Measurements from ENCODE around the gene ARHGEF28.

Gene ARHGEF28

GRCh38 chr5:73822989-73823339, 197.0 kb downstream of the ARHGEF28 start:
- WGBS (ENCODE audit: extremely low coverage, insufficient coverage, insufficient read length) = no CpG with 5 or more reads among the region's 4 CpGs
- no peak overlapping the region for H3K4me2 ChIP-seq (ENCODE audit: low read length)
- DNase-seq = no peak
- no peak overlapping the region for H2BK120ac ChIP-seq (ENCODE audit: insufficient read depth, low read length, poor library complexity)
- no peak overlapping the region for H2BK12ac ChIP-seq (ENCODE audit: low read length)
- no peaks in the 10 kb centered on the region for H3K79me2 ChIP-seq (ENCODE audit: control insufficient read depth, insufficient read depth, low read length, poor library complexity)
- no peak overlapping the region for H3K18ac ChIP-seq (ENCODE audit: low read length)
- H3K79me1 ChIP-seq (ENCODE audit: low read length) = no peaks in the 10 kb centered on the region
- H3K4me1 ChIP-seq (ENCODE audit: control insufficient read depth in 1 of 2, insufficient read depth in 2 of 2, low read length in 2 of 2) = no peaks in the 10 kb centered on the region
- no peak overlapping the region for H3K23ac ChIP-seq (ENCODE audit: low read length)
- no peak overlapping the region for H2BK5ac ChIP-seq (ENCODE audit: low read depth, low read length, poor library complexity)
- H3K14ac ChIP-seq (ENCODE audit: low read length) = no peak overlapping the region
- no peak overlapping the region for H4K8ac ChIP-seq (ENCODE audit: low read depth, low read length)
- H3K27me3 ChIP-seq (ENCODE audit: insufficient read depth, low read length) = no peaks in the 10 kb centered on the region
- no peak overlapping the region for H4K12ac ChIP-seq (ENCODE audit: low read depth, low read length)
- no peaks in the 10 kb centered on the region for H3K36me3 ChIP-seq (ENCODE audit: control insufficient read depth in 1 of 2, insufficient read depth in 2 of 2, low read length in 2 of 2)
- H3K4me3 ChIP-seq (ENCODE audit: low read depth, low read length) = no peak overlapping the region
- H3K4ac ChIP-seq (ENCODE audit: low read depth, low read length) = no peak overlapping the region
- no peak overlapping the region for H4K91ac ChIP-seq (ENCODE audit: low read depth, low read length)
- H2AK5ac ChIP-seq (ENCODE audit: low read length) = no peak overlapping the region
- H2AFZ ChIP-seq (ENCODE audit: insufficient read depth, low read length, poor library complexity) = no peak overlapping the region
- H3K9me3 ChIP-seq (ENCODE audit: insufficient read depth, low read depth, low read length) = peaks cover 2% of the 10 kb centered on the region
- H3K9ac ChIP-seq (ENCODE audit: low read length) = no peak overlapping the region
- no peak overlapping the region for H3K27ac ChIP-seq (ENCODE audit: low read depth, low read length)

- Histone ChIP-seq H3K23ac (ENCODE audit: low read length) (no peak overlapping the region), H2BK12ac (ENCODE audit: low read length) (no peak overlapping the region), H2BK5ac (ENCODE audit: low read depth, low read length, poor library complexity) (no peak overlapping the region), H4K91ac (ENCODE audit: low read depth, low read length) (no peak overlapping the region), H4K12ac (ENCODE audit: low read depth, low read length) (no peak overlapping the region), H3K9me3 (ENCODE audit: insufficient read depth, low read depth, low read length) (peaks cover 2% of the 10 kb centered on the region), H2AK5ac (ENCODE audit: low read length) (no peak overlapping the region), H3K4me3 (ENCODE audit: low read depth, low read length) (no peak overlapping the region), H2BK120ac (ENCODE audit: insufficient read depth, low read length, poor library complexity) (no peak overlapping the region), H4K8ac (ENCODE audit: low read depth, low read length) (no peak overlapping the region), H3K27ac (ENCODE audit: low read depth, low read length) (no peak overlapping the region), H3K4me2 (ENCODE audit: low read length) (no peak overlapping the region), H3K79me1 (ENCODE audit: low read length) (no peaks in the 10 kb centered on the region), H2AFZ (ENCODE audit: insufficient read depth, low read length, poor library complexity) (no peak overlapping the region), H3K18ac (ENCODE audit: low read length) (no peak overlapping the region), H3K9ac (ENCODE audit: low read length) (no peak overlapping the region), H3K36me3 (ENCODE audit: control insufficient read depth in 1 of 2, insufficient read depth in 2 of 2, low read length in 2 of 2) (no peaks in the 10 kb centered on the region), H3K4ac (ENCODE audit: low read depth, low read length) (no peak overlapping the region), H3K27me3 (ENCODE audit: insufficient read depth, low read length) (no peaks in the 10 kb centered on the region), H3K4me1 (ENCODE audit: control insufficient read depth in 1 of 2, insufficient read depth in 2 of 2, low read length in 2 of 2) (no peaks in the 10 kb centered on the region), H3K79me2 (ENCODE audit: control insufficient read depth, insufficient read depth, low read length, poor library complexity) (no peaks in the 10 kb centered on the region), H3K14ac (ENCODE audit: low read length) (no peak overlapping the region)
- no CpG with 5 or more reads among the region's 1 CpG for WGBS (ENCODE audit: extremely low coverage, insufficient coverage, insufficient read length)
- DNase-seq = no peak
Observed at GRCh38 chr5:73823508-73823925, 197.5 kb downstream of the ARHGEF28 start.

GRCh38 chr5:73825199-73825598, 199.2 kb downstream of the ARHGEF28 start:
- H3K27ac ChIP-seq (ENCODE audit: low read depth, low read length) = no peak overlapping the region
- peaks cover 2% of the 10 kb centered on the region for H3K9me3 ChIP-seq (ENCODE audit: insufficient read depth, low read depth, low read length)
- no peak overlapping the region for H4K91ac ChIP-seq (ENCODE audit: low read depth, low read length)
- H3K4me2 ChIP-seq (ENCODE audit: low read length) = no peak overlapping the region
- no peak overlapping the region for H4K8ac ChIP-seq (ENCODE audit: low read depth, low read length)
- WGBS (ENCODE audit: extremely low coverage, insufficient coverage, insufficient read length) = no CpG with 5 or more reads among the region's 7 CpGs
- H3K9ac ChIP-seq (ENCODE audit: low read length) = no peak overlapping the region
- H2BK5ac ChIP-seq (ENCODE audit: low read depth, low read length, poor library complexity) = no peak overlapping the region
- no peaks in the 10 kb centered on the region for H3K4me1 ChIP-seq (ENCODE audit: control insufficient read depth in 1 of 2, insufficient read depth in 2 of 2, low read length in 2 of 2)
- H3K36me3 ChIP-seq (ENCODE audit: control insufficient read depth in 1 of 2, insufficient read depth in 2 of 2, low read length in 2 of 2) = no peaks in the 10 kb centered on the region
- H3K14ac ChIP-seq (ENCODE audit: low read length) = no peak overlapping the region
- H3K4ac ChIP-seq (ENCODE audit: low read depth, low read length) = no peak overlapping the region
- H4K12ac ChIP-seq (ENCODE audit: low read depth, low read length) = no peak overlapping the region
- no peak overlapping the region for H3K23ac ChIP-seq (ENCODE audit: low read length)
- no peak overlapping the region for H2BK120ac ChIP-seq (ENCODE audit: insufficient read depth, low read length, poor library complexity)
- no peaks in the 10 kb centered on the region for H3K79me2 ChIP-seq (ENCODE audit: control insufficient read depth, insufficient read depth, low read length, poor library complexity)
- no peak for DNase-seq
- H3K79me1 ChIP-seq (ENCODE audit: low read length) = no peaks in the 10 kb centered on the region
- H3K18ac ChIP-seq (ENCODE audit: low read length) = no peak overlapping the region
- H3K4me3 ChIP-seq (ENCODE audit: low read depth, low read length) = no peak overlapping the region
- H2BK12ac ChIP-seq (ENCODE audit: low read length) = no peak overlapping the region
- no peak overlapping the region for H2AFZ ChIP-seq (ENCODE audit: insufficient read depth, low read length, poor library complexity)
- H3K27me3 ChIP-seq (ENCODE audit: insufficient read depth, low read length) = no peaks in the 10 kb centered on the region
- H2AK5ac ChIP-seq (ENCODE audit: low read length) = no peak overlapping the region

- H3K4ac ChIP-seq (ENCODE audit: low read depth, low read length) = no peak overlapping the region
- H2AFZ ChIP-seq (ENCODE audit: insufficient read depth, low read length, poor library complexity) = no peak overlapping the region
- no peak overlapping the region for H4K91ac ChIP-seq (ENCODE audit: low read depth, low read length)
- no peaks in the 10 kb centered on the region for H3K79me2 ChIP-seq (ENCODE audit: control insufficient read depth, insufficient read depth, low read length, poor library complexity)
- H2BK5ac ChIP-seq (ENCODE audit: low read depth, low read length, poor library complexity) = no peak overlapping the region
- H3K4me3 ChIP-seq (ENCODE audit: low read depth, low read length) = no peak overlapping the region
- DNase-seq = no peak
- no peaks in the 10 kb centered on the region for H3K36me3 ChIP-seq (ENCODE audit: control insufficient read depth in 1 of 2, insufficient read depth in 2 of 2, low read length in 2 of 2)
- no peak overlapping the region for H3K27ac ChIP-seq (ENCODE audit: low read depth, low read length)
- no peak overlapping the region for H2BK12ac ChIP-seq (ENCODE audit: low read length)
- no peaks in the 10 kb centered on the region for H3K4me1 ChIP-seq (ENCODE audit: control insufficient read depth in 1 of 2, insufficient read depth in 2 of 2, low read length in 2 of 2)
- H3K79me1 ChIP-seq (ENCODE audit: low read length) = no peaks in the 10 kb centered on the region
- no peak overlapping the region for H4K8ac ChIP-seq (ENCODE audit: low read depth, low read length)
- H3K9ac ChIP-seq (ENCODE audit: low read length) = no peak overlapping the region
- no peak overlapping the region for H3K18ac ChIP-seq (ENCODE audit: low read length)
- H4K12ac ChIP-seq (ENCODE audit: low read depth, low read length) = no peak overlapping the region
- H3K9me3 ChIP-seq (ENCODE audit: insufficient read depth, low read depth, low read length) = peaks cover 2% of the 10 kb centered on the region
- no peak overlapping the region for H2BK120ac ChIP-seq (ENCODE audit: insufficient read depth, low read length, poor library complexity)
- no peak overlapping the region for H3K23ac ChIP-seq (ENCODE audit: low read length)
- H3K14ac ChIP-seq (ENCODE audit: low read length) = no peak overlapping the region
- no peak overlapping the region for H3K4me2 ChIP-seq (ENCODE audit: low read length)
- H2AK5ac ChIP-seq (ENCODE audit: low read length) = no peak overlapping the region
- no peaks in the 10 kb centered on the region for H3K27me3 ChIP-seq (ENCODE audit: insufficient read depth, low read length)
Observed at GRCh38 chr5:73825736-73826135, 199.7 kb downstream of the ARHGEF28 start.

All from trophoblast cell (in vitro differentiated cells and primary cell).